ENCODE data around the gene CDC42BPA. TPM values are rescaled to one million over a fixed set of nuclear protein-coding genes. Genes with fewer than 3 reads are reported as not detected.
"Not testable (repeated sequence)": the region's sequence is repeated elsewhere in the genome, so short reads cannot be mapped to it uniquely, and the experiment has no call there.

Gene CDC42BPA
- polyA plus RNA-seq, 1 donor from 2014 or later = 22.9 TPM

DNA sequence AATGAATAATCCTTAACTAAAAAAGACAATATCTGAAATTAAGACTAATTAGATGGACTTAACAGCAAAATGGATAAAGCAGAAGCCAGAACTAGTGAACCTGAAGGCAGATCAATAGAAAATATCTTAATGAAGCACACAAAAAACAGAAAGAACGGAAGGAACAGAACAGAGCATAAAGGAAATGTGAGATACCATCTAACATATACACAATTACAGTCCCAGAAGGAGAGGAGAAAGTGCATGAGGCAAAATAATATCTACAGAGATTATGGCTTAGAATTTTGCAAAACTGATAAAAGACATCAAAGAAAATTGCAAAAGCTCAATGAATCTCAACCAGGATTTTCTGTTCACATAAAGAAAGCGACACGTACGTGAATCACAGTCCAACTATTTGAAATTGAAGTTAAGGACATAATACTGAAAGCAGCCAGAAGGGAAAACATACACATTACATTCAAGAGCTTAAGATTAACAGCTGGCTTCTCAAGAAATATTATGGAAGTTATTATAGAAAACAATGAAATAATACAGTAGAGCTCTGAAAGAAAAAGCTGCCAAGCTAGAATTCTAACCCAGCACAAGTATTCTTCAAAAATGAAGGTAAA is 182.0 kb downstream of the CDC42BPA start:
- Histone ChIP-seq H3K4me2 (ENCODE audit: low read length) (no peak overlapping the region), H3K9me2 (ENCODE audit: insufficient read depth, low read length) (no peaks in the 10 kb centered on the region), H4K20me1 (ENCODE audit: insufficient read depth) (no peaks in the 10 kb centered on the region), H3F3A (ENCODE audit: insufficient read depth, low read length, poor library complexity, severe bottlenecking) (no peaks in the 10 kb centered on the region), H3K9me3 (ENCODE audit: low read length) (no peaks in the 10 kb centered on the region), H2AFZ (ENCODE audit: low read depth, low read length) (no peak overlapping the region), H3K27me3 (ENCODE audit: insufficient read depth, low read depth, low read length) (no peaks in the 10 kb centered on the region), H3K79me2 (replicated peaks; ENCODE audit: insufficient read depth, low read length) (no peaks in the 10 kb centered on the region), H3K36me3 (ENCODE audit: insufficient read depth, low read length) (peaks cover 14% of the 10 kb centered on the region), H3K27ac (ENCODE audit: low read length) (no peak overlapping the region), H3K4me3 (ENCODE audit: low read length) (no peak overlapping the region), H3K9ac (ENCODE audit: low read length) (no peak overlapping the region)
- TF ChIP-seq POLR2AphosphoS5 (IDR thresholded peaks at IDR 0.05) (no peak), MXI1 (conservative IDR thresholded peaks at IDR 0.05; ENCODE audit: poor library complexity, severe bottlenecking) (no peak), EP300 (conservative IDR thresholded peaks at IDR 0.05; ENCODE audit: poor library complexity, severe bottlenecking) (no peak), REST (IDR thresholded peaks at IDR 0.05; ENCODE audit: borderline replicate concordance) (no peak)

GRCh38 chr1:227134686-227135314 is 183.5 kb downstream of the CDC42BPA start:
- Histone ChIP-seq H3K79me2 (replicated peaks; ENCODE audit: insufficient read depth, low read length) (no peaks in the 10 kb centered on the region), H3K4me2 (ENCODE audit: low read length) (no peak overlapping the region), H3F3A (ENCODE audit: insufficient read depth, low read length, poor library complexity, severe bottlenecking) (no peaks in the 10 kb centered on the region), H3K9me3 (ENCODE audit: low read length) (no peaks in the 10 kb centered on the region), H3K27me3 (ENCODE audit: insufficient read depth, low read depth, low read length) (no peaks in the 10 kb centered on the region), H3K27ac (ENCODE audit: low read length) (no peak overlapping the region), H3K9ac (ENCODE audit: low read length) (no peak overlapping the region), H3K9me2 (ENCODE audit: insufficient read depth, low read length) (no peaks in the 10 kb centered on the region), H3K36me3 (ENCODE audit: insufficient read depth, low read length) (peaks cover 8% of the 10 kb centered on the region), H2AFZ (ENCODE audit: low read depth, low read length) (no peak overlapping the region), H3K4me3 (ENCODE audit: low read length) (no peak overlapping the region), H4K20me1 (ENCODE audit: insufficient read depth) (no peaks in the 10 kb centered on the region)
- TF ChIP-seq REST (IDR thresholded peaks at IDR 0.05; ENCODE audit: borderline replicate concordance) (no peak), POLR2AphosphoS5 (IDR thresholded peaks at IDR 0.05) (no peak), CTCF (IDR thresholded peaks at IDR 0.05; ENCODE audit: poor library complexity, severe bottlenecking) (no peak), MXI1 (conservative IDR thresholded peaks at IDR 0.05; ENCODE audit: poor library complexity, severe bottlenecking) (no peak), EP300 (conservative IDR thresholded peaks at IDR 0.05; ENCODE audit: poor library complexity, severe bottlenecking) (no peak), EZH2 (IDR thresholded peaks at IDR 0.05; ENCODE audit: borderline replicate concordance, insufficient read depth, low read length, poor library complexity, severe bottlenecking) (no peak), RAD21 (conservative IDR thresholded peaks at IDR 0.05) (no peak), TAF1 (IDR thresholded peaks at IDR 0.05; ENCODE audit: low read depth) (no peak), SMC3 (conservative IDR thresholded peaks at IDR 0.05; ENCODE audit: poor library complexity) (no peak)

GRCh38 chr1:227132695-227133094 is 185.6 kb downstream of the CDC42BPA start:
- H3K9me3 ChIP-seq (ENCODE audit: low read length); H3K4me3 ChIP-seq (ENCODE audit: low read length); H3F3A ChIP-seq (ENCODE audit: insufficient read depth, low read length, poor library complexity, severe bottlenecking); H3K79me2 ChIP-seq (replicated peaks; ENCODE audit: insufficient read depth, low read length); H3K4me2 ChIP-seq (ENCODE audit: low read length); H2AFZ ChIP-seq (ENCODE audit: low read depth, low read length); H3K9me2 ChIP-seq (ENCODE audit: insufficient read depth, low read length); H3K27me3 ChIP-seq (ENCODE audit: insufficient read depth, low read depth, low read length); H3K27ac ChIP-seq (ENCODE audit: low read length); H3K9ac ChIP-seq (ENCODE audit: low read length); H4K20me1 ChIP-seq (ENCODE audit: insufficient read depth): not testable (repeated sequence)
- H3K36me3 ChIP-seq (ENCODE audit: insufficient read depth, low read length) = peaks cover 15% of the 10 kb centered on the region
